Dermis microvascular lymphatic vessel endothelial cell (primary cell): ENCODE results near the gene MGMT. TPM values are rescaled to one million over a fixed set of nuclear protein-coding genes. Genes with fewer than 3 reads are reported as not detected.

ENCODE experiments used
- DNase-seq, 2 donors: peaks; one replicate each; pipeline versions ENCODE4 v3.0.0 to v3.0.0-alpha.2; 2010; ENCODE audit warnings: low read depth in 2 of 2
- total RNA-seq: library from RNA; depleted of rRNA; stranded (reverse); fragments of >200 nt; gene quantifications from 2 replicates; pipeline ENCODE4 v1.2.1, GENCODE V29; 2014

The MGMT gene
- total RNA-seq, 1 donor from 2014 or later: 9.6 TPM

DNA sequence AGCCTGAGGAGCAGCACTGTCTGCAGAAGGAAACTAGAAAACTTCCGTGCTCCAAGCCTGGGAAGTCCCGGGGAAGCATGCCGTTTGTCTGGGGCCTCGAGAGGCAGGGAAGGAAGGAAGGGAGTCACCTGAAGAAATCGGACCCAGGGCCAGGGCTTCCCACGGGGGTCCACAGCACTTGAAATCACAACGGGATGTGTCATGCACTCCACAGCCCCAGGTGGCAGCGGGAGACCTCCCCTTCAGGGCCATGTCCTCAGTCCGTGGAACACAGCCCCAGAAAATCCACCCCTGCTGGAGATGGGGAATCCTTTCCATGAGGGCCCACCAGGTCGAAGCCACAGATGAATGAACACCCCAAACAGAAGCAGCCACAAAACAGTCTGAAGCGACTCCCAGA, 239.5 kb downstream of the MGMT start:
- no peak for DNase-seq

DNA sequence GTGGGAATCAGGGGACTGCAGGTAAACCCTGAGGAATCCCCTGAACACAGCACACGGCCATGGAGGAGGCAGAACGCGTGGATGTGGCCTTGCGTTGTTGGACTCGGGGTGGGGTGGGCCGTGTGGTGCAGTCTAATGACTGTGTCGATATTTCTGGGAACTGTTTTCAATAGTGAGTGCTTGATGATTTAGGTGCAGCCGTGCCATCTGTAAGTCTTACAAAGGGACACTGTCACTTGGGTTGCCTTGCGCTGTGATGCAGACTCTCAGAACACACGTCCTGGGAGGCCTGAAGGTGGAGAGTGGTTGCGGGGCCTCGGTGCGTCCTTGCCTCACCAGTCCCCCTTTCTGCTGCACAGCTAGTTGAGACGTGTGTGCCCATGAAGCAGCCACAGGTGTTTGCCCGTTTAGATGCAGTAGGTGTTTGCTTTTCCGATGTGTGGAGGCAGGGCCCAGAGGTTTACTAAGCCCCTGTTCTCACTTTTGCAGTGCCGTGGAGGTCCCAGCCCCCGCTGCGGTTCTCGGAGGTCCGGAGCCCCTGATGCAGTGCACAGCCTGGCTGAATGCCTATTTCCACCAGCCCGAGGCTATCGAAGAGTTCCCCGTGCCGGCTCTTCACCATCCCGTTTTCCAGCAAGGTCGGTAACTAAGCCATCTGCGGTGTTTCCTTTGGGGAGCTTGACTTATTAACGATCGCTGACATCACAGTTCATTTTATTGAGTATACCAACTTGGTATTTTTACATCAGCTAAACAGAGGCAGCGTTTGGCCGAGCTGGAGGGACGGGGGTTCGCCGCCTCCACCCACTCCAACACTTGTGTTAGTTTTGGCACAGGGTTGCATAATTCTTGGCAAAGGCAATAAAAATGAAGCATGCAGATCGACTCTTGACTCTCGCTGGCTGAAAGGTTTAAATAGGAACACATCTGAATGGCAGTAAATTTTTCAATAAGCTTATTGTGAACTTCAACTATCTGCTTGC, 240.7 kb downstream of the MGMT start:
- peak; percentile 82 to 87 for DNase-seq

DNA sequence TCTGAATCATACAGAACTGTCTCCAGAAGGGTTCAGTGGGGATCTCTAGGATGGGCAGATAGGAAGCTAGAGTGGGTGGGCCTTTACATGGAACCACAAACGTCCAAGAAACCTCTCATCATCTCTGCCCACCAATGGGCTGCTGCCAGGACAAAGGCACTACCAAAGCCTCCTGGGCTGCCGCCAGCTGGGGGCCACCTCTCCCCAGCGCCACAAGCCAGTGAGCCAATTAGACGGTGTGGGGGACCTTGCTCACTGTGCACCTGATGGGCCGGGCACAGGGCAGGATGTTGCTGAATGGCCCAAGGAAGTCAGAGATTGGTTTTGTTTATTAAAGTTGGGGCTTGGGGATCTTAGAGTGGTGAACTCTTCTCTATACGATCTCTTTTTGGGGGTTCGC, 242.1 kb downstream of the MGMT start:
- no peak for DNase-seq

DNA sequence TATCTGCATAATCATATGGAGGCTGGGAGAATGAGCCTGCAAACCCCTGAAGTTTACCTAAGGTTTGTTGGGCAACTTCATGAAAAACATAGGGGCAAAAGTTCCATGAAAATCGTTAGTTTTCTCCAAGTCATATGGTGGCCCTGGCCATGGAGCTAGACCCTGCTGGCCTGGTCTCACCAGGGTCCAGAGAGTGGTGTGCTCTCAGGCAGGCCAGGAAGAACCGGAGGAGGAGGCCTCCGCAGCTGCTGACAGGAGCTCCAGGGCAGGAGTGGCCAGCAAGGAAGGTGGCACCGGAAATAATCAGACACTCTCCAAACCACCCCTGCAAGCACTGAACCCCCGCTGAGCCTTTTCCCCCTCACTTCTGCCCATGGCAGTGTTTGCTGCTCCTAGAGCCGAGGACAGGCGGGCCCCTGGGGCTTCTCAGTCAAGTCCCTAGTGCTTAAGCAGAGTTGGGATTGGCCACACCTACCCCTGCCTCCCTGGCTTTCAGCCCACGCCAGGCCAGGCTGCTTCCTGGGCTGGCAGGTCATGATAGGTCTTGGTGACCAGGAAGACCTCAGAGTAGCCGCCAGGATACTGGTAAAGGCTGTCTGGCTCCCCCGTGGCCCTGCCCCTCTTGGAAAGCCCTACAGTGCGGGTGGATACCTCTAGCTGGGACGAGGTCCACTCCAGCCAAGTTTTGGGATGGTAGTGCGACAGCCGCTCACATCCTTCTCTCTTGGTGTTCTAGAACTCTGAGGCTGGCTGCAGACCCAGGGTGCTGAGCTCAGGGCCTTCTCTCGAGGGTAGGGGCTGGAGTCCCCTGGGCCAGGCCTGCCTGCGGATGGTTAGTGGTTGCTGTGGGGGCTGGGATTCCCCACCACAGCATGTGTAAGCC, 242.8 kb downstream of the MGMT start:
- DNase-seq: no peak

DNA sequence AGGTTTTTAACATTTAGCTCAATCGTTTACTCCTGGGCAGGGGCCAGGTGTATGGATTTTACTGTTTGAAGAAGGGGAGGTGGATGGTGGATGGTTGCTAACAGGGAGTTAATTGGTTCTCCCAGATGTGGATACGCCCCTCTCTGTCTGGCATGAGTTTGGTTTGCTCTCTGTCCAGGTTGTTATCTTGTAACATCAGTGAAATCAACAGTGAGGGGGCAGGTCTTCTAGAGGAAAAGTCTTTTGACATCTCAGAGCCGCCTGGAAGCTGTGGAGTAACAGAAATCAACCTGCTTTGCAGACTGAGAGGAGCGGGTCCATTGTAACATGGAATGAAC, 243.4 kb downstream of the MGMT start:
- no peak for DNase-seq

DNA sequence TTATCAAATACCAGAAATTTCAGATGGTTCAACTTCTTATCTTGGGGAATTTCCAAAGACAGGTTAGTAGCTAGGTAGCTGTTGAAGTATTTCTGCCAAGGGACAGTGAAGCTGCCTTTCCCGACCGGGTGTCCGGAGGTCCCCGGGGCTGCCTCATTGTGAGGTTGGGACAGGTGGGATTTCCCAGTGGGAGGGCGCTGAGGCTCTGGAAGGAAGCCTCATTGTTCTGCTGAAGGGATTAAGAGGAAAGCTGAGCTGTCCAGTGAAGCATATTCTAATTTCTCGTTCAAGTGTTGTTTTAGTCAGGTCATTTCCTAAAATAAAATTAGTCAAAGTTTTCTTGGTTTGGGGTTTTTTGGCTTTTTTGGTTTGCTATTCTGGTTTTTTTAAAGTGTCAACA, 244.2 kb downstream of the MGMT start:
- DNase-seq: no peak

DNA sequence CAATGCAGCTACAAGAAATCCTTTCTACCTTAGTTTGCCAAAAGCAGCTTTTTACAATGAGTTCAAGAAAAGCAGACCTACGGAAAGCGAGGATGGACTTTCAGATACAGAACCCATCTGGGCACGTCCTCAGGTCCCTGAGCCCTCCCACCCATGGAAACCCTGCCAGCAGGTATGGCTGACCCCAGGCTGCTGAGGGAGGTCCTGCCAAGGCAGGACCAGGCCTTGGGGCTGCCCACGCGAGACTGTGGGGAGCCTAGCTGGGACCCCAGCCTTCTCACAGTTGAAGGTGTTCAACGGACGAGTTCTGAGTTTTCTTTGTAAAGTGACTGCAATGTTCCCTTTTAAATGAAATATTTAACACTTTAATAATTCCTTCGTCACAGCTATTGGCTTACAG, 245.0 kb downstream of the MGMT start:
- DNase-seq: no peak

DNA sequence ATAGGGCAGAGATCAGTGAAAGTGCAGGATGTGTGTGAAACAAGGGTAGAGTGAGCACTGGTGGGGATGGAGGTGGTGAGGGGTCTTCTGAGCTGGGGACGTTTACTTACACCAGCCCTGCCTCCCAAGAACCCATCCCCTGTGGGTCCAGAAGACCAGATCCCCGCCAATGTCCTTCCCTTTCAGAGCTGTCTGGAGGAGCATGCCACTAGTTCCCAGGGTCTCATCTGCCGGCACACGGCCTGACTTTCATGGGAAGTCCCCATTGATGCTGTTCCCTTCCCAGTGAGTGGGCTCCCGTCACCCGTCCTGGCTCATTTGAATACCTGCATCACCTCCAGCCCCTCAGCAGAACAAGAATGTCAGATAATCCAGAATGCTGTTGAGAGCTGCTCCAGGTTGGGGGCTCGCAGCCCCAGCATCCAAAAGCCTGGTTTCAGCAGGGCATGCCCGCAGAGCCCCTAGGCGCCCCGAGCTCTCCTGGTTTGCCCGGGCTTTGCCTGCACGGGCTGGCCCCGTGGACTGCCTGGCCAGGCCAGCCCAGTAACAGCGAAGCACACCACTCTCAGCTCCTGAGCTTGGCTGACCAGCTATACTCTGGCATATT, 246.7 kb downstream of the MGMT start:
- no peak for DNase-seq

DNA sequence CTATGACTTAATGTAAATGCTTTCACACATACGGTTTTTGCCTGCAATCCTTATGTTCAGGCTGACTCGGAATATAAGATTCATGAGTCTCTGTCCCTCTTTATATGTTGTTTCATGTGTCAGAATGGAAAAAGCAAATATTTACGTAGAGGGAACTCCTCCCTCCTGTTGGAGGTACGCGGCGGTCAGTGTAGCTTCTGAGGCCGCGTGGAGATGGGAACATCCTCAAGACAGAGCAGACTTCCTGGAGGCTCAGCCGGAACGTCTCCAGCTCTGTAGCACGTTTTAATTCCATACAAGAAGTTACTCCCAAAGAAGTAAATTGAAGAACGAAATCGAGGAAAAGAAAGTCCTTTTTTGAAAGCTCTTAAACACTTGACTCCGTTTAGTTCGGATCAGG, 248.8 kb downstream of the MGMT start:
- no peak for DNase-seq

DNA sequence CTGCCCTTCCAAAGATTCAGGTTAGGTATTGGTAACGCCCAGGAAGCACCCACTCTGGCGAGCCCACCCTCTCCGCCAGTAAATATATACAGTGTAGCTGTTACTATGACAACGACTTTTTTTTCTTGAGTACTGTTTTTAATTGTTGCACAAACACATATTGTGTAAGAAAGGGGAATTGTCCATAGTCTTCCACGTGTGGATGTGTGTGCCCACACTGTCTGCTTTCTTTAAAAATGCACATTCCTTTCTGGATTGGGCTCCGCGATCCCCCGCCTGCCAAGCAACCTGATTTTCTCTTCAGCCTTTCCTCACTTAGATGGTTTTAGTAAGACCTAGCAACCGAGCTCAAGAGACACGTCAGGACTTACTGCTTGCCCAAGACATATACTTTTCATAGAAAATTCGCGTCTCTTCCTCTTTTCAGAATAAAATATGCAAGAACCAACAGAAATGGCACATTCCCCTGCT, 249.2 kb downstream of the MGMT start:
- no peak for DNase-seq

DNA sequence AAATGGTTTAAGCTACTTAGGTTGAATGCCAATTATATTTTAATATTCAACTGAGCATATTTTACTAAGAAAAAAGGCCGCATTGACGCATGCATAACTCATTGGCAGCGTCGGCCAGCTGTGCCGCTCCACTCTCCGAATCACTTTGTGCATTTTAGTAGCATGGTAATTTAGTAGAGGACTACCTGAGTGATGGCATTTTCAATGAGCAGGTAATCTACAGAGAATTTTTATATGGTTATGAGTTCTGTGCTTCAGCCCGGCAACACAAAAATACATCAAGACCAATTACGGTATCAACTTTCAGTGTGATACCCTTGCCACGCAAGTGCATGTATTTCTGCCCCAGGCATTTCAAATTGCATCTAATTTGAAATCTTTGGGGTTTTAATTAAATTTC, 249.8 kb downstream of the MGMT start:
- DNase-seq: no peak

DNA sequence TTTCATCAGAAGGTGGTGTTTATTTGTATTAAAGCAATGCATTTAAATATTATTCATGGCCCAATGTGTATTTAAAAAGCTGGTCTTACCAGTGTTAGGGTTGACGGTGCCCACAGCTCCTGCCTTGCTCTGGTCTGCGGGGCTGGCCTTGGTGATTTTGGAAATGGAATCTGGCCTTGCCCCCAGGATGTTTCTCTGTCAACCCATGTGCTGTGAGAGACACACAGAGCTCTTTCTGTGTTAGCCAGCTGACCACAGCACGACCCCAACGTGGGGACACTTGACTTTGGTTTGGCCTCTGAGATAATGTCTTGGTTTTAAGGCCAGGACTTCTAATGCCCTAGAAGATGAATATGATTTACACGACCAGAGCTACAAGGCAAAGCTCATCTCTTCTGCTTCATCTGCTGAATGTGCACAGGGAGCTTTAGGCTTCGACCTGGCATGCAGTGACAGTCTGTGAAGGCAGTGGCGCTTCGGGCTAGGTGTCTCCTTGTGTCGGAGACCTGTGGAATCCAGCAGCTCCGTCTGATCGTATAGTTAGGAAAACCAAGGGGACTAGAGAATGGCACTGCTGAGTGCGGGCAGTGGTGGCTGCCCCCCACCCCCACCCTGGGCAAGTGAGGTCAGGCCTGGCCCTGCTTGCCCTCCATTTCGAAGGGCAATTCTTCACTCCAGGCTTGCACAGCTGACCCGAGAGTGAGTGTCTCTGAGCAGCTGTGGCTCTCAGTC, 250.9 kb downstream of the MGMT start:
- no peak for DNase-seq

DNA sequence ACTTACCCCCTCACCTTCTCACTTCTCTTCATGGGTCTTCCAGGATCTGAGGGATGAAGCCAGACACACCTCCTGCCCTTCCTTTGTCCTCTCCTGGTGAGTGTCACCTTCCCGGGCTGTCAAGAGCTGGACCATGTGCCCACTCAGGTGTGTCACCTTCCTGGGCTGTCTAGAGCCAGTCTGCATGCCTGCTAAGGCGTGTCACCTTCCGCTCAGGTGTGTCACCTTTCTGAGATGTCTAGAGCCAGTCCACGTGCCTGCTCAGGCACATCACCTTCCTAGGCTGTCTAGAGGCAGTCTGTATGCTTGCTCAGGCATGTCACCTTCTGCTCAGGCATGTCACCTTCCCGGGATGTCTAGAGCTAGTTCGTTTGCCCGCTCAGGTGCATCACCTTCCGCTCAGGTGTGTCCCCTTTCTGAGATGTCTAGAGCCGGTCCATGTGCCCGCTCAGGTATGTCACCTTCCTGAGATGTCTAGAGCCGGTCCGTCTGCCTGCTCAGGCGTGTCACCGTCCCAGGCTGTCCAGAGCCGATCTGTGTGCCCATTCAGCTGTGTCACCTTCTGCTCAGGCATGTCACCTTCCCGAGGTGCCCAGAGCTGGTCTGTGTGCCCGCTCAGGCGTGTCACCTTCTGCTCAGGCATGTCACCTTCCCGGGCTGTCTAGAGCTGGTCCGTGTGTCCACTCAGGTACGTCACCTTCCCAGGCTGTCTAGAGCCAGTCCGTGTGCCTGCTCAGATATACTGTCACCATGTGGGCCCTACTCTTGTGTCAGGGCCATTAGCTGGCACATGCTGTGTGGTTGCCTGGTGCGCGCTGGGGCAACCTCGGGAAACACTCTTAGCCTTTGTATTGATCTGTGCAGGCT, 251.7 kb downstream of the MGMT start:
- DNase-seq: no peak

DNA sequence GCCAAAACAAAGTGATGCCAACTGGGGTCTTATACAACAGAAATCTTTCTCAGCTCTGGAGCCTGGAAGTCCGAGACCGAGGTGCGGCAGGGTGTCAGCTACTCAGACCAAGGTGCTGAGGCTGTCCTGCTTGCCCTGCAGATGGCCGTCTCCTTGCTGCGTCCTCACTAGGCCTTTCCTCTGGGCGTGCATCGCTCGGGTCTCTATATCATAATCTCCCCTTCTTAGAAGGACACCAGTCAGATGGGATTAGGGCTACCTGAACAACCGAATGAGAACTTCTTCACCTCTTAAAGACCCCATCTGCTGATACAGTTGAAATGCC, 252.3 kb downstream of the MGMT start:
- DNase-seq: no peak

DNA sequence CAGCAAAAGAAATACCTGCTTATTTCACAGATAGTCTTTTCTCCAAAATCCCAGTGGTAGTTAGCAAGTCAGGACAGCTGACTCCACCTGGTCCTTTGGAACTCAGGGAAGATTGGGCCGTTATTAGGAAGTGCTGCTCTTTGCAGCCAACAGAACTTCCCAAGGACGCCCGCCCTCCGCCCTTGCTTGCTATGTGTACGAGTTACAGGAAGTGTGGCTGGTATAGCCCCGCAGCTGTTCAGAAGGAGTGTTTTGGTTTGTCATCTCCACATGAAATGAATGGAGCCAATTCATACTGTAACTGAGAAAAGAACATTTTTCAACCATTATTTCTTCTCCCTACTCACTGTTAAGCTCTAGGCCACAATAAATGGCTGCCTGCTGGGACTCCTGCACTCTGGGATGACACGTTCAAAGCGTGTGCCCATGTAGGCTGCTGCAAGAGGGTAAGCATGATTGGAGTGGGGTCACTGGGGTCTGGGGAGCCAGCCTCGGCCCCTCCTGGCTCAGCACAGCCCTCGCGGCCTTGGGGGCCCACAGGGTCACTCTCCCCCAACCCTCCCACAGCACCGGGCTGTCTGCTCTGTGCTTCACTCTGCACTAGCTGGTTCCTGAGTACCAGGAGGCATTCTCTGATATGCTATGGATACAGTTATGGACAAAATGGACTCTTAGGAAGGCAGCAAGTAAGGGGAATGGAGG, 253.0 kb downstream of the MGMT start:
- DNase-seq: no peak

DNA sequence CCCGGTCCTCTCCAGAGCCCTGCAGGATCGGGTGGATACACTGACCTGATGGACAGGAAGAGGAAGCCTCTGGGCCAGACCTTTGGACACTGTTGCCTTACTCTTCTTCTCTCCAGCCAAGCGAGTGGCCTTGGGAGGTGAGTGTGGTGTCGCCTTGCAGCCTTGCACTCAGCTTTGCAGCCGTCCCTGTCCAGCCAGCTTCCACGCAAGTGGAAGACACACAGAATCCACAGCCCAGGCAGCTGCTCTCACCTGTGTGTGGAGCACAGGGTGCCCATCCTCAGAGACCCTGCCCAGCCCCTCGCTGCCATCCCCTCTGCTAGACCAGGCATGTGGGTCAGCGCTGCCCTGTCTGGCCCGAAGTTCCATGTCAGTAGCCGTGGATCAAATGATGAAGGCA, 258.0 kb downstream of the MGMT start:
- DNase-seq: no peak

DNA sequence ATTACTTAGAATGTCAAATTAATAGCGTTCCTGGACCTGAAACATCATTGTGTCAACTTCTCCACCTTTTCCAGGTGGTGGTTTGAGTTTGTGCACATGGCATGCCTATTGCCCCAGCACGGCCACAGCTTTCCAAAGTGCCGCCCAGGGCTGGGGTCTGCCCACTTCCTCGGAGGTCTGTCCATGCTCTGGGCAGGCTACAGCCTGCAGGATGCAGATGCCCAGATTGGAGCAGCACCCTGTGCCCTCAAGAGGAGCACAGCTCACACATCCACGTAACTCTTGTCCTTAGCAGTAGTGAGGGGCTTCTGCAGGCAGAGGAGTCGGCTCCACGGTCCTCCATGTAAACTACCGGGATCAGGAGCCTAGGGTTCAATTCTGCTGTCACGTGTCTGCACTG, 258.4 kb downstream of the MGMT start:
- no peak for DNase-seq

DNA sequence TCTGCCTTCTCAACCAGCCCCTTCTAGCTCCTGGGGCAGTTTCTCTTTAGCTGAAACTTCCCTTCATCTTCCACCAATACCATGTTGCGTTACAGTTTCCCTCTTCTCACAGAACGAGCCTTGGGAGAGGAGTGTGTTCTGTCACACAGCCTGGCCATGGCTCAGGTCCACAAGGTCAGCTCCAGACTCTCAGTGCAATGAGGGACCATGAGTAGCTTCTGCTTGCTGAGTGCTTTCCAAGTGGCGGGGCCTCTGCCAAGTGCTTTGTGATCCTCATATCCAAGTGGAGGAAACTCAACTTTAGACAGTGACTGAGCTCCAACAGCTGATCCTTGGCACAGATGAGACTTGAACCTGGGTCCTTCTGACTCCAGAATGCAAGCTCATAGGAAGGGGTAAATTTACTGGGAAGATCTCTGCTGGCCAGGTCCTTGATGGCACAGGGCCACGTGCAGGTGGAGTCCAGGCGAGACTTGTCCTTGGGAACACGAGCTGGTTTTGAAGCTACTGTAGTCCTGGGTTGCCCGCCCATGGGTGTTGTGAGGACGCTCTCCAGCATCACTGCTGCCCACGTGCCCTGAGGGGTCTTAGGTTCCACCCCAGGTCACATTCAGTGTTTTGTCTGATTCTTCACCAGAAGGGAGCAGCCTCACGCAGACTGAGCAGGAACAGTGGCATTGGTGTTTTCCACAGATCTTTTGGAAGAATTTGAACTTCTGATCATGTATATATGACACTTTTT, 259.0 kb downstream of the MGMT start:
- DNase-seq: no peak

DNA sequence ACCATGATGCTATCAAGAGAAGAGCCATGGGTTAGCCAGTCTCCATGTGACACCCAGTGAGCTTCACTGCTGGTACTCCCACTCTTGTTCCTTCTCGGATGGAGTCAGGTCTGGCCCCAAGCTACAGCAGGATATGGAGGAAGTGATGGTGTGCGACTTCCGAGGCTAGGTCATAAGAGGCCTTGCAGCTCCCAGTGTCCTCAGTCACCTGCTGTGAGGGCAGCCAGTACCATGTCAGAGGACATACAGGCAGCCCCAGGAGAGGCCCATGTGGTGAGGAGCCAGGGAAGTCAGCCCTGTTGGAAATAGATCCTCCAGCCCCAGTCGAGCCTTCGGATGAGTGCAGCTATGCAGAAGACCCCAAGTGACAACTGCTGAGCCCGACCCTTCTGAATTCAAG, 260.0 kb downstream of the MGMT start:
- no peak for DNase-seq
